Measurements from ENCODE around the gene TANC1.

TANC1 gene

DNA sequence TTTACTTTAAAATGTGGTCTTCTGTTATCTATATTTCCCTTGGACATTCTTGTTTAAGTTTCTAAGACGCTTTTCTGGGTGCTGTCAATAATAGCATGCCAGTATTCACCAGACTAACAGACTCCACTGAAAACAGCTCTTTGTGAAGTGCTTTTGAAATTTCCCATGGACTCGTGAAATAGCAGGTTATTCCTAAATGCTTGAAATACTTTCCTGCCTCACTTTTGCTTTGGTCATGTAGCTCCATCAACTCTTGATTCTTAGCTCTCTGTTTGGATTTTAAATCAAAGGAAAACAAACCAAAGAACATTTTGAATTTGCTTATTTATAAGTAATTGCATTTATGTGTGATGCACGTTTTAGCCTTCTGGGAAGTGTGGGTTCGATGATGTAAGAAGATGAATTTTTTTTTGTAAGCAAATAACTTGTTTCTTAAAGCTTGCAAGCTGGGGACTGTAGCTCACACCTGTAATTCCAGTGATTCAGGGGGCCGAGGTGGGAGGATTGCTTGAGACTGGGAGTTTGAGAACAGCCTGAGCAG, 170.3 kb downstream of the TANC1 start:
- TF ChIP-seq TAF1 (IDR thresholded peaks at IDR 0.05; ENCODE audit: borderline replicate concordance, insufficient read depth, low read length) (no peak), POLR2AphosphoS5 (IDR thresholded peaks at IDR 0.05; ENCODE audit: low read depth, low read length) (no peak), SIN3A (IDR thresholded peaks at IDR 0.05; ENCODE audit: borderline replicate concordance, insufficient read depth, low read length) (no peak), FOXP2 (optimal IDR thresholded peaks at IDR 0.05; ENCODE audit: borderline replicate concordance, extremely low read depth, extremely low read length, insufficient read depth) (no peak), REST (IDR thresholded peaks at IDR 0.05; ENCODE audit: insufficient read depth in 1 of 2, low read depth in 2 of 2, low read length in 2 of 2) (no peak)

- TF ChIP-seq POLR2AphosphoS5 (IDR thresholded peaks at IDR 0.05; ENCODE audit: low read depth, low read length) (no peak), TAF1 (IDR thresholded peaks at IDR 0.05; ENCODE audit: borderline replicate concordance, insufficient read depth, low read length) (no peak), FOXP2 (optimal IDR thresholded peaks at IDR 0.05; ENCODE audit: borderline replicate concordance, extremely low read depth, extremely low read length, insufficient read depth) (no peak), SIN3A (IDR thresholded peaks at IDR 0.05; ENCODE audit: borderline replicate concordance, insufficient read depth, low read length) (no peak), REST (IDR thresholded peaks at IDR 0.05; ENCODE audit: insufficient read depth in 1 of 2, low read depth in 2 of 2, low read length in 2 of 2) (no peak)
Measured at GRCh38 chr2:159139216-159139933, 170.9 kb downstream of the TANC1 start.

- TF ChIP-seq FOXP2 (optimal IDR thresholded peaks at IDR 0.05; ENCODE audit: borderline replicate concordance, extremely low read depth, extremely low read length, insufficient read depth) (no peak), REST (IDR thresholded peaks at IDR 0.05; ENCODE audit: insufficient read depth in 1 of 2, low read depth in 2 of 2, low read length in 2 of 2) (no peak), POLR2AphosphoS5 (IDR thresholded peaks at IDR 0.05; ENCODE audit: low read depth, low read length) (no peak), SIN3A (IDR thresholded peaks at IDR 0.05; ENCODE audit: borderline replicate concordance, insufficient read depth, low read length) (no peak)
Measured at GRCh38 chr2:159140070-159140769, 171.8 kb downstream of the TANC1 start.

DNA sequence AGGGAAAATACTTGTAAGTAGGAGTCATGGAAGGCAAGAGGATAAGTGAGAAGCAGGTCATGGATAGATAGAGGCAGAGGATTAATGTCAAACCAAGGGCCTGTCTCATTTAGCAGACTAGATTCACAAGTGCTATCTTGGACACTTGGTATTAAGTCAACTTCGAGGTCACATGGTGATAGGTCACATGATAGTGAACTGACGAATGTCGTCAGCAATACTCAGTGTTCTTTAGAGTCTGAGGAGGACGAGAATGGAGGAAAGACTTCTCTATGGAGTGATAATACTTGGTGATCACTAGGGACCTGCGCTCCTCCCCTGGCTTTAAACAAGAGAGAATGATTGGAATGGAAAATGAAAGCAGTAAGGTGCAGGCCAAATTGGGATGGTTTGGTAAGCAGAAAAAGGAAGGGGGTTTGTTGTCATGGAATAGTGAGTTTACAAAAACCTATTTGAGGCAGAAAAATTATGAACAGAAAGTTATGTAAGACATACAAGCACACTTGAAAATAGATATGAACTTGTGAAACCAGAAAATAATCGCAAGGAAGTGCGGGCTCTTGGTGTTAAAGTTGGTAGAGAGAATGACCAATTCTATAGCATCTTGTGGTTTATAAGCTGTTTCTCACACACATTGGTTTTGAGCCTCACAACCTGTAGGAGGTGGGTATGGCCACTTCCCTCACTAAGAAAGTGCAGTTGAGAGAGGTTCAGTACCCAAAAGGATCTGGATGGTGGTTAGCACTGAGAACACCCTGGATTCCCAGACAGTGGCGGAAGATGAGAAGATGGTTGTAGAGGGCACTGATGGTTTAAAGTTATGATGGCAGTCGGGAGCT, 176.6 kb downstream of the TANC1 start:
- TF ChIP-seq FOXP2 (optimal IDR thresholded peaks at IDR 0.05; ENCODE audit: borderline replicate concordance, extremely low read depth, extremely low read length, insufficient read depth) (no peak), POLR2AphosphoS5 (IDR thresholded peaks at IDR 0.05; ENCODE audit: low read depth, low read length) (no peak), REST (IDR thresholded peaks at IDR 0.05; ENCODE audit: insufficient read depth in 1 of 2, low read depth in 2 of 2, low read length in 2 of 2) (no peak), TAF1 (IDR thresholded peaks at IDR 0.05; ENCODE audit: borderline replicate concordance, insufficient read depth, low read length) (no peak), SIN3A (IDR thresholded peaks at IDR 0.05; ENCODE audit: borderline replicate concordance, insufficient read depth, low read length) (no peak)

All from PFSK-1 (cell line).